Right renal pelvis (tissue), 4 donors: Measurements from ENCODE around the gene TBCB. TPM values are rescaled to one million over a fixed set of nuclear protein-coding genes. Genes with fewer than 3 reads are reported as not detected.
"Not testable (repeated sequence)": the region's sequence is repeated elsewhere in the genome, so short reads cannot be mapped to it uniquely, and the experiment has no call there.

Experiments used
- DNase-seq, 4 donors: peaks; one replicate each; pipeline ENCODE4 v3.0.0-alpha.2; 2013; ENCODE audit warnings: low read depth in 4 of 4, low spot score in 3 of 4, missing footprints in 1 of 4
- polyA plus RNA-seq, 4 donors: library from polyadenylated mRNA; unstranded; fragments of 120-200 nt; gene quantifications; one replicate each; pipeline ENCODE4 v1.2.1, GENCODE V29; 2013; ENCODE audit not compliant: insufficient read length in 4 of 4

The TBCB gene
- polyA plus RNA-seq, 4 donors: 105 to 138 (median 117) TPM

GRCh38 chr19:36128392-36128736 lies 13.1 kb downstream of the TBCB start:
- no peak for DNase-seq

GRCh38 chr19:36131221-36131620 lies 16.0 kb downstream of the TBCB start:
- not testable (repeated sequence) for DNase-seq

GRCh38 chr19:36134867-36135266 lies 19.6 kb downstream of the TBCB start:
- not testable (repeated sequence) for DNase-seq

- no peak for DNase-seq
Observed at GRCh38 chr19:36136964-36137686, 21.9 kb downstream of the TBCB start.

GRCh38 chr19:36139120-36139472 lies 23.8 kb downstream of the TBCB start:
- DNase-seq: no peak

- peak; percentile 95 to 97 (median 96) for DNase-seq
Observed at GRCh38 chr19:36139473-36140303, 24.4 kb downstream of the TBCB start, which contains the start of gene CAPNS1. Gene CAPNS1, plus strand, starts transcription at chr19:36140066. Its CDS starts 946 bp downstream, at chr19:36141012.

- peak in 1 of 4 donors; percentile 28 for DNase-seq
Observed at GRCh38 chr19:36140304-36141038, 25.2 kb downstream of the TBCB start.

- DNase-seq: peak in 3 of 4 donors; percentile 49 to 70 (median 64)
Observed at GRCh38 chr19:36141039-36141927, 26.0 kb downstream of the TBCB start.

GRCh38 chr19:36142046-36142445 lies 26.8 kb downstream of the TBCB start:
- DNase-seq: no peak

GRCh38 chr19:36142496-36142895 lies 27.2 kb downstream of the TBCB start:
- DNase-seq: no peak

GRCh38 chr19:36144624-36145023 lies 29.4 kb downstream of the TBCB start:
- DNase-seq: no peak

- no peak for DNase-seq
Observed at GRCh38 chr19:36149673-36150406, 34.6 kb downstream of the TBCB start.

GRCh38 chr19:36150586-36150985 lies 35.3 kb downstream of the TBCB start:
- no peak for DNase-seq

GRCh38 chr19:36151144-36152018 lies 36.1 kb downstream of the TBCB start:
- peak in 2 of 4 donors; percentile 31 to 45 for DNase-seq

- no peak for DNase-seq
Observed at GRCh38 chr19:36152019-36152351, 36.7 kb downstream of the TBCB start.

GRCh38 chr19:36152352-36153091 lies 37.3 kb downstream of the TBCB start, which contains the start of gene COX7A1:
Gene COX7A1, minus strand, starts transcription at chr19:36152447. Its CDS starts 40 bp downstream, at chr19:36152407.
- peak in 2 of 4 donors; percentile 24 to 26 for DNase-seq

- no peak for DNase-seq
Observed at GRCh38 chr19:36153126-36153525, 37.9 kb downstream of the TBCB start.
